IMR-90 (cell line): ENCODE measurements around the gene DYRK1B. TPM values are rescaled to one million over a fixed set of nuclear protein-coding genes. Genes with fewer than 3 reads are reported as not detected.
A peak's percentile ranks its signal among the peaks of the same experiment; 100 is the strongest.
"Not testable (repeated sequence)": the region's sequence is repeated elsewhere in the genome, so short reads cannot be mapped to it uniquely, and the experiment has no call there.

ENCODE experiments used
- ATAC-seq: fragments of 200-7000 bp; cut with Tn5 transposase; 2 replicates; pipeline ENCODE4 v1.9.1; 2020; ENCODE audit warnings: low read depth, mild to moderate bottlenecking, moderate library complexity
- BruUV-seq: library from RNA; stranded (reverse); fragments of 400-500 nt; replicated peaks from 2 replicates; lab custom pipeline; 2021; lab: Mats Ljungman, UMichigan
- CTCF ChIA-PET: fragments of 300-600 bp; formaldehyde crosslinking; extraction: SDS; loops from one replicate; lab custom pipeline; 2021; ENCODE audit warnings: antibody characterized with exemption; lab: Yijun Ruan, JAX
- POLR2A ChIA-PET: fragments of 300-600 bp; sonication (Branson Sonifier 250); formaldehyde crosslinking; loops from one replicate; lab custom pipeline; 2022; ENCODE audit warnings: antibody characterized with exemption; ENCODE audit not compliant: unreplicated experiment; lab: Charles Lee
- DNase-seq: peaks from one replicate; pipeline ENCODE4 v3.0.0; 2013
- H2AFZ ChIP-seq: replicated peaks from 2 replicates; pipeline ENCODE3; 2013; ENCODE audit warnings: low read length, mild to moderate bottlenecking; ENCODE audit not compliant: poor library complexity
- H2AK5ac ChIP-seq: 2 replicates; pipeline ENCODE4 v1.6.1; 2013; ENCODE audit warnings: low read depth, low read length, inconsistent platforms
- H2AK9ac ChIP-seq: replicated peaks from 2 replicates; pipeline ENCODE3; 2013; ENCODE audit warnings: mild to moderate bottlenecking, low read depth, low read length, moderate library complexity; ENCODE audit not compliant: poor library complexity
- H2BK120ac ChIP-seq: 2 replicates; pipeline ENCODE4 v1.6.1; 2013; ENCODE audit warnings: low read depth, low read length, inconsistent platforms
- H2BK15ac ChIP-seq: 3 replicates; pipeline ENCODE4 v1.6.1; 2013; ENCODE audit warnings: low read depth, low read length, inconsistent platforms
- H2BK20ac ChIP-seq: 2 replicates; pipeline ENCODE4 v1.6.1; 2013; ENCODE audit warnings: low read depth, mild to moderate bottlenecking, inconsistent platforms, low read length, moderate library complexity
- H2BK5ac ChIP-seq: 2 replicates; pipeline ENCODE4 v1.6.1; 2013; ENCODE audit warnings: mild to moderate bottlenecking, low read depth, low read length, inconsistent platforms; ENCODE audit not compliant: poor library complexity, severe bottlenecking
- H3K14ac ChIP-seq: replicated peaks from 2 replicates; pipeline ENCODE4 v1.6.1; 2013; ENCODE audit warnings: low read depth, low read length, inconsistent platforms
- H3K18ac ChIP-seq: 2 replicates; pipeline ENCODE4 v1.6.1; 2013; ENCODE audit warnings: low read depth, low read length, control low read depth
- H3K23ac ChIP-seq: 2 replicates; pipeline ENCODE4 v1.6.1; 2013; ENCODE audit warnings: low read depth, low read length, inconsistent platforms
- H3K27ac ChIP-seq: 2 replicates; pipeline ENCODE4 v1.5.1; 2013; ENCODE audit warnings: mild to moderate bottlenecking, control low read depth, low read length; ENCODE audit not compliant: insufficient read depth
- H3K27me3 ChIP-seq: 2 replicates; pipeline ENCODE4 v1.6.1; 2013; ENCODE audit warnings: low read length; ENCODE audit not compliant: control insufficient read depth, insufficient read depth
- H3K36me3 ChIP-seq: 2 replicates; pipeline ENCODE4 v1.6.1; 2013; ENCODE audit warnings: low read length, mixed read lengths; ENCODE audit not compliant: control insufficient read depth, insufficient read depth
- H3K4ac ChIP-seq: 2 replicates; pipeline ENCODE4 v1.6.1; 2013; ENCODE audit warnings: low read depth, low read length, inconsistent platforms
- H3K4me1 ChIP-seq: 2 replicates; pipeline ENCODE4 v1.6.1; 2013; ENCODE audit warnings: low read length, mixed read lengths; ENCODE audit not compliant: control insufficient read depth, insufficient read depth
- H3K4me2 ChIP-seq: 2 replicates; pipeline ENCODE4 v1.6.1; 2013; ENCODE audit warnings: low read depth, mild to moderate bottlenecking, control low read depth, low read length, moderate library complexity
- H3K4me3 ChIP-seq: 2 replicates; pipeline ENCODE4 v1.5.1; 2013; ENCODE audit warnings: low read depth, mild to moderate bottlenecking, control low read depth, low read length, moderate library complexity; ENCODE audit not compliant: insufficient read depth
- H3K56ac ChIP-seq: 2 replicates; pipeline ENCODE4 v1.6.1; 2013; ENCODE audit warnings: low read length, inconsistent platforms; ENCODE audit not compliant: insufficient read depth; ENCODE audit errors: extremely low read depth
- H3K79me1 ChIP-seq, 2 experiments: 2 replicates each; pipeline ENCODE4 v1.6.1; 2013; ENCODE audit warnings: low read length in 2 of 2, inconsistent platforms in 1 of 2, low read depth in 1 of 2
- H3K9ac ChIP-seq: 2 replicates; pipeline ENCODE4 v1.6.1; 2013; ENCODE audit warnings: low read depth, low read length, control low read depth
- H3K9me1 ChIP-seq: 2 replicates; pipeline ENCODE4 v1.6.1; 2013; ENCODE audit warnings: low read length, inconsistent platforms; ENCODE audit not compliant: insufficient read depth
- H3K9me3 ChIP-seq: 2 replicates; pipeline ENCODE4 v1.6.1; 2013; ENCODE audit warnings: low read length; ENCODE audit not compliant: control insufficient read depth, insufficient read depth
- H4K20me1 ChIP-seq: 2 replicates; pipeline ENCODE4 v1.6.1; 2013; ENCODE audit warnings: low read length, inconsistent platforms; ENCODE audit not compliant: insufficient read depth
- H4K5ac ChIP-seq: 2 replicates; pipeline ENCODE4 v1.6.1; 2013; ENCODE audit warnings: mild to moderate bottlenecking, low read depth, low read length, control low read depth
- H4K8ac ChIP-seq, 2 experiments: 2 replicates each; pipeline ENCODE4 v1.6.1; 2013; ENCODE audit warnings: low read depth in 2 of 2, low read length in 2 of 2, control low read depth in 1 of 2, inconsistent platforms in 1 of 2
- H4K91ac ChIP-seq: 2 replicates; pipeline ENCODE4 v1.6.1; 2013; ENCODE audit warnings: low read depth, low read length, inconsistent platforms; ENCODE audit not compliant: insufficient read depth
- MAFK ChIP-seq: IDR thresholded peaks from 2 replicates; pipeline ENCODE4 v1.6.1; 2012; ENCODE audit warnings: low read depth, low read length, improper control_type of control experiment
- MAZ ChIP-seq: IDR thresholded peaks from 2 replicates; pipeline ENCODE4 v1.6.1; 2012; ENCODE audit warnings: low read depth, mild to moderate bottlenecking, low read length, improper control_type of control experiment, moderate library complexity, borderline replicate concordance
- MXI1 ChIP-seq: IDR thresholded peaks from 2 replicates; pipeline ENCODE4 v1.6.1; 2012; ENCODE audit warnings: low read depth, mild to moderate bottlenecking, low read length, moderate library complexity, borderline replicate concordance
- NFE2L2 ChIP-seq: fragments of 150-350 bp; IDR thresholded peaks from 2 replicates; pipeline ENCODE4 v1.6.1; 2016; ENCODE audit warnings: low read depth, mild to moderate bottlenecking, low read length
- POLR2A ChIP-seq: IDR thresholded peaks from 2 replicates; pipeline ENCODE4 v1.6.1; 2012; ENCODE audit warnings: mild to moderate bottlenecking, low read depth, low read length
- RCOR1 ChIP-seq: IDR thresholded peaks from 2 replicates; pipeline ENCODE4 v1.6.1; 2012; ENCODE audit warnings: mild to moderate bottlenecking, low read length, improper control_type of control experiment; ENCODE audit not compliant: insufficient replicate concordance
- RFX5 ChIP-seq: IDR thresholded peaks from 2 replicates; pipeline ENCODE4 v1.8.0; 2012; ENCODE audit warnings: low read depth, mild to moderate bottlenecking, low read length, moderate library complexity
- WGBS, 2 experiments: methylation state at CpG; one replicate each; pipeline versions ENCODE4 v1.1.5 to v1.1.7; 2013; ENCODE audit warnings: missing lambda C conversion rate in 2 of 2; ENCODE audit not compliant: insufficient read length in 1 of 2; ENCODE audit errors: extremely low coverage in 2 of 2; 5-methylcytosine and 5-hydroxymethylcytosine counted together
- dilution Hi-C: fragments of 300-500 bp; cut with HindIII; formaldehyde crosslinking; loops from one replicate; pipeline ENCODE4 v1.14.3; 2018; ENCODE audit warnings: low sequenced_read_pairs; ENCODE audit not compliant: unreplicated experiment
- in situ Hi-C: fragments of 300-500 bp; cut with MboI; formaldehyde crosslinking; loops from 3 replicates; pipeline ENCODE4 v1.14.3; 2019; ENCODE audit warnings: low sequenced_read_pairs, inconsistent platforms, mixed read lengths
- intact Hi-C: fragments of 100-400 bp; cut with micrococcal nuclease; formaldehyde crosslinking; loops from 2 replicates; pipeline ENCODE4 v1.10.0; 2022
- polyA plus RNA-seq, 3 experiments: library from polyadenylated mRNA; depleted of rRNA; stranded (reverse); fragments of >200 nt; gene quantifications; 2 replicates each; pipeline ENCODE4 v1.2.3, GENCODE V29; 2012; ENCODE audit warnings: low replicate concordance in 1 of 3
- total RNA-seq: library from RNA; depleted of rRNA; stranded (reverse); fragments of >200 nt; gene quantifications from 2 replicates; pipeline ENCODE4 v1.2.3, GENCODE V29; 2012
- TF ChIP-seq, protein P1 (sequence below): fragments of 150-350 bp; IDR thresholded peaks from 2 replicates; pipeline ENCODE4 v1.6.1; 2016; ENCODE audit warnings: low read depth, mild to moderate bottlenecking, low read length, moderate library complexity, borderline replicate concordance

Gene DYRK1B
- total and polyA plus RNA-seq, 2 of the 4 experiments (the other 2 are of a cell fraction): 2.7 to 11.4 TPM

DNA sequence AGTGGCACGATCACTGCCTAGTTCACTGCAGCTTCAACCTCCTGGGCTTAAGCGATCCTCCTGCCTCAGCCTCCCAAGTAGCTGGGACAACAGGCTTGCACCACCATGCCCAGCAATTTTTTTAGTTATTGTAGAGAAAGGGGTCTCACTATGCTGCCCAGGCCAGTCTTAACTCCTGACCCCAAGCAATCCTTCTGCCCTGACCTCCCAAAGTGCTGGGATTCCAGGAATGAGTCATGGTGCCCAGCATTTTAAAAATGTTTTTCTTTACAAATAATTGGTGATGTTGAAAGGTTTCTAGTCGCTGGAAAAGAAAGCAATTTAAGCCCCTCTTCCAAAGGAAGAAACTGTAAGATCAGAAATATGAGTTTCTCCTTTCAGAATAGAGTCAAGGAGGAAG, 19.4 kb downstream of the DYRK1B start:
- no peak overlapping the region for H2BK20ac ChIP-seq
- in situ Hi-C loops: no loop called here
- CTCF ChIA-PET: interaction anchor here (0.7 kb wide), 1 partner anchor 46 kb away, joined by 3 read pairs; no protein-coding TSS in a partner anchor
- no TSS peak for BruUV-seq
- ATAC-seq (peak; percentile 53), DNase-seq (no peak)
- peaks cover 4% of the 10 kb centered on the region; the same call in 1 of the 2 replicates for H3K9me1 ChIP-seq
- H2AFZ ChIP-seq: no peak overlapping the region
- no peak overlapping the region for H2AK5ac ChIP-seq
- no peak overlapping the region for H2BK5ac ChIP-seq
- H3K14ac ChIP-seq: no peak overlapping the region
- no peak overlapping the region for H4K91ac ChIP-seq
- no peaks in the 10 kb centered on the region; the same call in 1 of the 2 replicates for H3K36me3 ChIP-seq
- H3K9ac ChIP-seq: no peak overlapping the region
- H3K23ac ChIP-seq: no peak overlapping the region
- dilution Hi-C loops: no loop called here
- H3K27ac ChIP-seq: no peak overlapping the region
- no peak overlapping the region for H3K56ac ChIP-seq
- H3K4me3 ChIP-seq: no peak overlapping the region
- no peak overlapping the region for H4K8ac ChIP-seq
- POLR2A ChIA-PET: no interaction called here
- intact Hi-C loops: no loop called here
- TF ChIP-seq NFE2L2: no peak
- TF ChIP-seq, protein P1, sequence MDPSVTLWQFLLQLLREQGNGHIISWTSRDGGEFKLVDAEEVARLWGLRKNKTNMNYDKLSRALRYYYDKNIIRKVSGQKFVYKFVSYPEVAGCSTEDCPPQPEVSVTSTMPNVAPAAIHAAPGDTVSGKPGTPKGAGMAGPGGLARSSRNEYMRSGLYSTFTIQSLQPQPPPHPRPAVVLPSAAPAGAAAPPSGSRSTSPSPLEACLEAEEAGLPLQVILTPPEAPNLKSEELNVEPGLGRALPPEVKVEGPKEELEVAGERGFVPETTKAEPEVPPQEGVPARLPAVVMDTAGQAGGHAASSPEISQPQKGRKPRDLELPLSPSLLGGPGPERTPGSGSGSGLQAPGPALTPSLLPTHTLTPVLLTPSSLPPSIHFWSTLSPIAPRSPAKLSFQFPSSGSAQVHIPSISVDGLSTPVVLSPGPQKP: no peak
- TF ChIP-seq MAZ: no peak
- TF ChIP-seq RCOR1: no peak
- TF ChIP-seq MXI1: no peak
- TF ChIP-seq RFX5: no peak
- no peak for TF ChIP-seq POLR2A
- TF ChIP-seq MAFK: no peak
- H3K79me1 ChIP-seq: 0 out of 4 replicates have a peak, but pooled peaks cover 0 to 5% of the 10 kb centered on the region in 2 experiments
- H3K18ac ChIP-seq: no peak overlapping the region
- H4K5ac ChIP-seq: no peak overlapping the region
- no peaks in the 10 kb centered on the region for H4K20me1 ChIP-seq
- H3K27me3 ChIP-seq: no peaks in the 10 kb centered on the region
- H2BK120ac ChIP-seq: no peak overlapping the region
- H3K9me3 ChIP-seq: no peaks in the 10 kb centered on the region
- no peak overlapping the region for H3K4ac ChIP-seq
- no peak overlapping the region for H2BK15ac ChIP-seq
- no CpG with 5 or more reads among the region's 3 CpGs for WGBS, 2 experiments
- H3K4me1 ChIP-seq: no peaks in the 10 kb centered on the region
- no peak overlapping the region for H2AK9ac ChIP-seq
- H3K4me2 ChIP-seq: no peak overlapping the region

DNA sequence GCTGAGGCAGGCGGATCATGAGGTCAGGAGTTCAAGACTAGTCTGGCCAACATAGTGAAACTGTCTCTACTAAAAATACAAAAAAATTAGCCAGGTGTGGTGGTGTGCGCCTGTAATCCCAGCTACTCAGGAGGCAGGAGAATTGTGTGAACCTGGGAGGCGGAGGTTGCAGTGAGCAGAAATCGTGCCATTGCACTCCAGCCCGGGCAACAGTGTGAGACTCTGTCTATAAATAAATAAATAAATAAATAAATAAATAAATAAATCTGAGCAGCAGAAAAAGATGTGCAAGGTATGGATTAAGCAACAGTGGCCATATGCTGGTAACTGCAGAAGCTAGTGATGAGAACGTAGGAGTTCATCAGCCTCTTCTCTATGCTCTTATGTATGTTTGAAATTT, 19.9 kb downstream of the DYRK1B start:
- dilution Hi-C loops, H3K4me3 ChIP-seq, H3K56ac ChIP-seq, H3K79me1 ChIP-seq, H2AFZ ChIP-seq, H2BK15ac ChIP-seq, CTCF ChIA-PET, H3K9me3 ChIP-seq, H3K9ac ChIP-seq, H2BK120ac ChIP-seq, H3K4ac ChIP-seq, H3K4me1 ChIP-seq, H3K9me1 ChIP-seq, intact Hi-C loops, H3K4me2 ChIP-seq, H4K5ac ChIP-seq, H3K27ac ChIP-seq, H3K14ac ChIP-seq, H4K20me1 ChIP-seq, POLR2A ChIA-PET, in situ Hi-C loops, BruUV-seq, H3K27me3 ChIP-seq, H4K8ac ChIP-seq, H2BK20ac ChIP-seq, H2BK5ac ChIP-seq, H3K23ac ChIP-seq, H2AK5ac ChIP-seq, H3K18ac ChIP-seq, ATAC-seq, H4K91ac ChIP-seq, DNase-seq, H3K36me3 ChIP-seq, H2AK9ac ChIP-seq: not testable (repeated sequence)
- WGBS, 2 experiments: no CpG with 5 or more reads among the region's 6 CpGs
